HG03039 (cell line): ENCODE measurements around the gene DYNC1LI1.

ENCODE experiments used
- ATAC-seq: cut with Tn5 transposase; IDR thresholded peaks from one replicate; pipeline ENCODE4 v1.9.1; 2021; ENCODE audit warnings: mild to moderate bottlenecking, moderate library complexity; ENCODE audit not compliant: unreplicated experiment

The DYNC1LI1 gene

GRCh38 chr3:32570421-32571191 lies at the start of gene DYNC1LI1:
TSS of gene DYNC1LI1 (minus strand) at chr3:32570858. CDS start at chr3:32570770, 88 bp downstream.
- peak; percentile 84 for ATAC-seq

- ATAC-seq = no peak
Measured at GRCh38 chr3:32619395-32619794, 48.7 kb upstream of the DYNC1LI1 start.

GRCh38 chr3:32616267-32616962 lies 45.8 kb upstream of the DYNC1LI1 start:
- ATAC-seq = no peak

GRCh38 chr3:32614956-32615355 lies 44.3 kb upstream of the DYNC1LI1 start:
- ATAC-seq = no peak

GRCh38 chr3:32613183-32613582 lies 42.5 kb upstream of the DYNC1LI1 start:
- ATAC-seq = no peak

- ATAC-seq = no peak
Measured at GRCh38 chr3:32612547-32612946, 41.9 kb upstream of the DYNC1LI1 start.

GRCh38 chr3:32607522-32607921 lies 36.9 kb upstream of the DYNC1LI1 start:
- no peak for ATAC-seq

GRCh38 chr3:32606960-32607359 lies 36.3 kb upstream of the DYNC1LI1 start:
- no peak for ATAC-seq

- ATAC-seq = no peak
Measured at GRCh38 chr3:32606277-32606676, 35.6 kb upstream of the DYNC1LI1 start.

GRCh38 chr3:32603064-32603463 lies 32.4 kb upstream of the DYNC1LI1 start:
- ATAC-seq = no peak

- no peak for ATAC-seq
Measured at GRCh38 chr3:32602206-32602605, 31.5 kb upstream of the DYNC1LI1 start.

- no peak for ATAC-seq
Measured at GRCh38 chr3:32601722-32602121, 31.1 kb upstream of the DYNC1LI1 start.

GRCh38 chr3:32597656-32598055 lies 27.0 kb upstream of the DYNC1LI1 start:
- no peak for ATAC-seq

GRCh38 chr3:32596909-32597369 lies 26.3 kb upstream of the DYNC1LI1 start:
- no peak for ATAC-seq

- ATAC-seq = no peak
Measured at GRCh38 chr3:32596282-32596908, 25.7 kb upstream of the DYNC1LI1 start.

GRCh38 chr3:32595323-32595722 lies 24.7 kb upstream of the DYNC1LI1 start:
- ATAC-seq = no peak

- no peak for ATAC-seq
Measured at GRCh38 chr3:32593903-32594525, 23.4 kb upstream of the DYNC1LI1 start.

GRCh38 chr3:32592696-32593353 lies 22.2 kb upstream of the DYNC1LI1 start:
- no peak for ATAC-seq

- ATAC-seq = no peak
Measured at GRCh38 chr3:32592011-32592410, 21.4 kb upstream of the DYNC1LI1 start.

GRCh38 chr3:32591186-32591585 lies 20.5 kb upstream of the DYNC1LI1 start:
- no peak for ATAC-seq

GRCh38 chr3:32586356-32586755 lies 15.7 kb upstream of the DYNC1LI1 start:
- ATAC-seq = no peak
